Central memory CD8-positive, alpha-beta T cell (primary cell): ENCODE measurements around the gene MAPRE3.
"Not testable (repeated sequence)": the region's sequence is repeated elsewhere in the genome, so short reads cannot be mapped to it uniquely, and the experiment has no call there.

ENCODE experiments used
- ATAC-seq: fragments of 150-1000 bp; cut with Tn5 transposase; replicated peaks from 2 replicates; pipeline ENCODE4 v1.10.0; 2022; ENCODE audit warnings: mild to moderate bottlenecking, moderate FRiP score, moderate number of reproducible peaks; ENCODE audit not compliant: poor library complexity, severe bottlenecking; ENCODE audit errors: extremely low read depth
- DNase-seq, 2 donors: peaks; one replicate each; pipeline ENCODE4 v3.0.0; 2021; ENCODE audit warnings: low spot score in 2 of 2
- H3K27ac Mint-ChIP-seq: one replicate; pipeline ENCODE4 v1.8.0; 2022; ENCODE audit warnings: low read depth, mild to moderate bottlenecking, moderate library complexity, mixed read lengths
- H3K27me3 Mint-ChIP-seq: one replicate; pipeline ENCODE4 v1.8.0; 2022; ENCODE audit warnings: mixed read lengths
- H3K36me3 Mint-ChIP-seq: one replicate; pipeline ENCODE4 v1.8.0; 2022; ENCODE audit warnings: mild to moderate bottlenecking, moderate library complexity, mixed read lengths; ENCODE audit not compliant: insufficient read depth
- H3K4me1 Mint-ChIP-seq: one replicate; pipeline ENCODE4 v1.8.0; 2022; ENCODE audit warnings: mixed read lengths
- H3K4me3 Mint-ChIP-seq: one replicate; pipeline ENCODE4 v1.8.0; 2022; ENCODE audit warnings: mild to moderate bottlenecking, moderate library complexity, mixed read lengths
- H3K9me3 Mint-ChIP-seq: one replicate; pipeline ENCODE4 v1.8.0; 2022; ENCODE audit warnings: mixed read lengths

MAPRE3 gene

GRCh38 chr2:27060323-27060722 is 89.9 kb downstream of the MAPRE3 start:
- no peaks in the 10 kb centered on the region for H3K27me3 Mint-ChIP-seq
- no peak for ATAC-seq
- H3K9me3 Mint-ChIP-seq, result no peaks in the 10 kb centered on the region
- H3K4me3 Mint-ChIP-seq, result no peak overlapping the region
- H3K36me3 Mint-ChIP-seq, result peaks cover 24% of the 10 kb centered on the region
- no peak overlapping the region for H3K27ac Mint-ChIP-seq
- no peak for DNase-seq
- peaks cover 7% of the 10 kb centered on the region for H3K4me1 Mint-ChIP-seq

GRCh38 chr2:27065128-27065527 is 94.7 kb downstream of the MAPRE3 start:
- ATAC-seq (no peak), DNase-seq (no peak)
- Mint-ChIP-seq H3K4me3 (no peak overlapping the region), H3K27ac (no peak overlapping the region), H3K27me3 (no peaks in the 10 kb centered on the region), H3K36me3 (peaks cover 27% of the 10 kb centered on the region), H3K4me1 (peaks cover 41% of the 10 kb centered on the region), H3K9me3 (no peaks in the 10 kb centered on the region)

- ATAC-seq, result no peak
- Mint-ChIP-seq H3K36me3 (peaks cover 33% of the 10 kb centered on the region), H3K4me3 (no peak overlapping the region), H3K27me3 (no peaks in the 10 kb centered on the region), H3K9me3 (no peaks in the 10 kb centered on the region), H3K27ac (peak overlapping the region; percentile 16), H3K4me1 (peaks cover 55% of the 10 kb centered on the region)
- no peak for DNase-seq
These were observed 96.9 kb downstream of the MAPRE3 start for GRCh38 chr2:27067385-27067784.

- H3K9me3 Mint-ChIP-seq, result no peaks in the 10 kb centered on the region
- H3K4me1 Mint-ChIP-seq, result peaks cover 56% of the 10 kb centered on the region
- H3K36me3 Mint-ChIP-seq, result peaks cover 28% of the 10 kb centered on the region
- ATAC-seq (no peak), DNase-seq (no peak)
- no peaks in the 10 kb centered on the region for H3K27me3 Mint-ChIP-seq
- peak overlapping the region; percentile 82 for H3K27ac Mint-ChIP-seq
- H3K4me3 Mint-ChIP-seq, result peak overlapping the region; percentile 96
These were observed 99.0 kb downstream of the MAPRE3 start for GRCh38 chr2:27069436-27069835.

GRCh38 chr2:27069961-27070618 is 99.7 kb downstream of the MAPRE3 start:
- Mint-ChIP-seq H3K9me3 (no peaks in the 10 kb centered on the region), H3K36me3 (peaks cover 23% of the 10 kb centered on the region), H3K27ac (peak overlapping the region; percentile 82), H3K27me3 (no peaks in the 10 kb centered on the region), H3K4me1 (peaks cover 62% of the 10 kb centered on the region), H3K4me3 (peak overlapping the region; percentile 96)
- DNase-seq (no peak), ATAC-seq (no peak)

GRCh38 chr2:27070653-27071276 is 100.3 kb downstream of the MAPRE3 start:
- no peak for DNase-seq
- Mint-ChIP-seq H3K36me3 (peaks cover 22% of the 10 kb centered on the region), H3K9me3 (no peaks in the 10 kb centered on the region), H3K4me1 (peaks cover 67% of the 10 kb centered on the region), H3K27me3 (no peaks in the 10 kb centered on the region), H3K27ac (peak overlapping the region; percentile 94), H3K4me3 (peak overlapping the region; percentile 96)
- peak; percentile 13 for ATAC-seq

- Mint-ChIP-seq H3K27ac (peak within 1 kb of the TSS; percentile 94), H3K36me3 (peaks cover 23% of the 10 kb centered on the region), H3K4me3 (peak within 1 kb of the TSS; percentile 96), H3K27me3 (no peaks in the 10 kb centered on the region), H3K4me1 (peaks cover 68% of the 10 kb centered on the region), H3K9me3 (no peaks in the 10 kb centered on the region)
- ATAC-seq, result peak; percentile 94
- DNase-seq, result peak; percentile 78 to 79
These were observed 101.0 kb downstream of the MAPRE3 start, which contains the start of gene OST4 for GRCh38 chr2:27071277-27071989. Gene OST4 (minus strand): TSS chr2:27071654.

GRCh38 chr2:27071990-27072830 is 101.8 kb downstream of the MAPRE3 start:
- ATAC-seq, result peak; percentile 33
- no peaks in the 10 kb centered on the region for H3K9me3 Mint-ChIP-seq
- H3K27me3 Mint-ChIP-seq, result no peaks in the 10 kb centered on the region
- H3K4me3 Mint-ChIP-seq, result peak overlapping the region; percentile 96
- H3K36me3 Mint-ChIP-seq, result peaks cover 21% of the 10 kb centered on the region
- H3K4me1 Mint-ChIP-seq, result peaks cover 68% of the 10 kb centered on the region
- DNase-seq, result no peak
- peak overlapping the region; percentile 61 for H3K27ac Mint-ChIP-seq

- Mint-ChIP-seq H3K9me3 (no peaks in the 10 kb centered on the region), H3K27ac (peak overlapping the region; percentile 61), H3K4me1 (peaks cover 61% of the 10 kb centered on the region), H3K4me3 (peak overlapping the region; percentile 96), H3K36me3 (peaks cover 19% of the 10 kb centered on the region), H3K27me3 (no peaks in the 10 kb centered on the region)
- ATAC-seq, result no peak
- no peak for DNase-seq
These were observed 102.5 kb downstream of the MAPRE3 start for GRCh38 chr2:27072920-27073319.

GRCh38 chr2:27073782-27074181 is 103.3 kb downstream of the MAPRE3 start:
- Mint-ChIP-seq H3K4me1 (peaks cover 53% of the 10 kb centered on the region), H3K27me3 (no peaks in the 10 kb centered on the region), H3K36me3 (peaks cover 18% of the 10 kb centered on the region), H3K27ac (no peak overlapping the region), H3K9me3 (no peaks in the 10 kb centered on the region), H3K4me3 (no peak overlapping the region)
- DNase-seq (no peak), ATAC-seq (no peak)

- H3K27ac Mint-ChIP-seq, result no peak overlapping the region
These were observed 104.5 kb downstream of the MAPRE3 start for GRCh38 chr2:27074738-27075565.

GRCh38 chr2:27075566-27075871 is 105.1 kb downstream of the MAPRE3 start:
- not testable (repeated sequence) for H3K27me3 Mint-ChIP-seq, ATAC-seq, H3K27ac Mint-ChIP-seq, H3K9me3 Mint-ChIP-seq, DNase-seq
- Mint-ChIP-seq H3K4me3 (peak overlapping the region; percentile 27), H3K36me3 (peaks cover 11% of the 10 kb centered on the region), H3K4me1 (peaks cover 35% of the 10 kb centered on the region)

More at GRCh38 chr2:27074738-27075565, 104.5 kb downstream of the MAPRE3 start:
- Mint-ChIP-seq H3K4me3 (peak overlapping the region; percentile 27), H3K9me3 (no peaks in the 10 kb centered on the region), H3K36me3 (peaks cover 11% of the 10 kb centered on the region), H3K4me1 (peaks cover 41% of the 10 kb centered on the region), H3K27me3 (no peaks in the 10 kb centered on the region)
- ATAC-seq (no peak), DNase-seq (peak in 1 of 2 donors; percentile 37)
